GM12878 (cell line): ENCODE data around the gene TOGARAM1. TPM values are rescaled to one million over a fixed set of nuclear protein-coding genes. Genes with fewer than 3 reads are reported as not detected.

Source experiments
- ATAC-seq: fragments of 200-7000 bp; cut with Tn5 transposase; 3 replicates; pipeline ENCODE4 v1.9.1; 2020; ENCODE audit warnings: mild to moderate bottlenecking, moderate library complexity
- BruUV-seq: library from RNA; stranded (reverse); fragments of 400-500 nt; replicated peaks from 2 replicates; lab custom pipeline; 2021; lab: Mats Ljungman, UMichigan
- CTCF ChIA-PET: fragments of 300-600 bp; sonication (Branson Sonifier 250); formaldehyde crosslinking; extraction: SDS; loops from one replicate; lab custom pipeline; 2021; ENCODE audit warnings: inconsistent platforms; lab: Yijun Ruan, JAX
- POLR2A ChIA-PET: fragments of 350-600 bp; formaldehyde crosslinking; extraction: SDS; loops from one replicate; lab custom pipeline; 2021; ENCODE audit warnings: inconsistent platforms; lab: Charles Lee
- RAD21 ChIA-PET: fragments of 300-600 bp; sonication (Branson Sonifier 250); formaldehyde crosslinking; loops from one replicate; lab custom pipeline; 2023; ENCODE audit warnings: antibody characterized with exemption; ENCODE audit not compliant: unreplicated experiment; lab: Charles Lee
- SMC1A ChIA-PET: fragments of 300-600 bp; sonication (Branson Sonifier 250); formaldehyde crosslinking; loops from one replicate; lab custom pipeline; 2023; ENCODE audit not compliant: unreplicated experiment, uncharacterized antibody; lab: Charles Lee
- DNase-seq: peaks from one replicate; pipeline ENCODE4 v3.0.0-alpha.2; 2011; ENCODE audit warnings: low read depth, low spot score
- FAIRE-seq: peaks from 3 replicates; lab custom pipeline; 2011; peaks lifted over from hg19 to GRCh38; lab: Jason Lieb, UNC
- H2AFZ ChIP-seq: 2 replicates; pipeline ENCODE4 v1.6.0; 2011; ENCODE audit warnings: low read depth, low read length, control low read depth; ENCODE audit not compliant: control insufficient read depth
- H3K27ac ChIP-seq: 2 replicates; pipeline ENCODE4 v1.5.1; 2011; ENCODE audit warnings: control low read depth; ENCODE audit not compliant: control insufficient read depth, insufficient read depth
- H3K27me3 ChIP-seq, 2 experiments: replicated peaks in 1 of 2; 2 replicates each; pipeline versions ENCODE4 v1.6.0 to v1.6.1; 2011; ENCODE audit warnings: low read length in 1 of 2; ENCODE audit not compliant: control insufficient read depth in 2 of 2, insufficient read depth in 2 of 2
- H3K36me3 ChIP-seq, 2 experiments: 2 replicates each; pipeline ENCODE4 v1.5.1; 2011; ENCODE audit warnings: low read length in 1 of 2; ENCODE audit not compliant: control insufficient read depth in 2 of 2, insufficient read depth in 2 of 2
- H3K4me1 ChIP-seq: 2 replicates; pipeline ENCODE4 v1.6.1; 2011; ENCODE audit warnings: mild to moderate bottlenecking, low read length, moderate library complexity, mixed read lengths; ENCODE audit not compliant: control insufficient read depth, insufficient read depth
- H3K4me2 ChIP-seq: 2 replicates; pipeline ENCODE4 v1.6.0; 2011; ENCODE audit warnings: control low read depth; ENCODE audit not compliant: control insufficient read depth, insufficient read depth
- H3K4me3 ChIP-seq: fragments of 200-600 bp; sonication (generic); 2 replicates; pipeline ENCODE4 v1.5.1; 2016
- H3K79me2 ChIP-seq: 2 replicates; pipeline ENCODE4 v1.6.0; 2011; ENCODE audit warnings: low read length; ENCODE audit not compliant: control insufficient read depth, insufficient read depth
- H3K9ac ChIP-seq: 2 replicates; pipeline ENCODE4 v1.8.0; 2011; ENCODE audit warnings: low read length, control low read depth, mixed read lengths; ENCODE audit not compliant: control insufficient read depth, insufficient read depth
- H3K9me3 ChIP-seq: replicated peaks from 3 replicates; pipeline ENCODE4 v1.5.1; 2011; ENCODE audit warnings: mild to moderate bottlenecking, low read length; ENCODE audit not compliant: control insufficient read depth, insufficient read depth
- H4K20me1 ChIP-seq: 2 replicates; pipeline ENCODE4 v1.6.0; 2011; ENCODE audit not compliant: control insufficient read depth, insufficient read depth
- IRF3 ChIP-seq: fragments of 450-650 bp; IDR thresholded peaks from 2 replicates; pipeline ENCODE4 v1.6.1; 2014; ENCODE audit warnings: mild to moderate bottlenecking
- KLF5 ChIP-seq: fragments of 450-650 bp; IDR thresholded peaks from 2 replicates; pipeline ENCODE4 v1.6.1; 2014; ENCODE audit warnings: mild to moderate bottlenecking; ENCODE audit not compliant: partially characterized antibody
- LARP7 ChIP-seq: fragments of 450-650 bp; IDR thresholded peaks from 2 replicates; pipeline ENCODE4 v1.6.1; 2017; ENCODE audit warnings: mild to moderate bottlenecking
- NFXL1 ChIP-seq: fragments of 450-650 bp; IDR thresholded peaks from 2 replicates; pipeline ENCODE4 v1.6.1; 2017; ENCODE audit warnings: antibody characterized with exemption, mild to moderate bottlenecking, borderline replicate concordance
- PML ChIP-seq: IDR thresholded peaks from 2 replicates; pipeline ENCODE4 v1.6.1; 2012; ENCODE audit warnings: low read length, inconsistent platforms
- RB1 ChIP-seq: fragments of 450-650 bp; formaldehyde crosslinking; IDR thresholded peaks from 2 replicates; pipeline ENCODE4 v1.6.1; 2017; ENCODE audit warnings: mild to moderate bottlenecking, borderline replicate concordance
- RBBP5 ChIP-seq: fragments of 200-600 bp; sonication (generic); conservative IDR thresholded peaks from 2 replicates; pipeline ENCODE4 v1.6.1; 2016
- SRF ChIP-seq, 2 experiments: IDR thresholded peaks; 2 replicates each; pipeline ENCODE4 v1.6.1; 2011; ENCODE audit warnings: low read depth in 2 of 2, low read length in 2 of 2, mild to moderate bottlenecking in 1 of 2, moderate library complexity in 1 of 2
- ZNF274 ChIP-seq: IDR thresholded peaks from one replicate; pipeline ENCODE4 v1.8.0; 2011; ENCODE audit not compliant: insufficient read length, insufficient read depth
- ZNF592 ChIP-seq: fragments of 450-650 bp; IDR thresholded peaks from 2 replicates; pipeline ENCODE4 v1.6.1; 2017; ENCODE audit warnings: mild to moderate bottlenecking, moderate library complexity
- WGBS: methylation state at CpG from one replicate; pipeline ENCODE4 v1.1.6; 2016; ENCODE audit warnings: low lambda C conversion rate; ENCODE audit not compliant: insufficient replicate concordance, insufficient coverage; ENCODE audit errors: missing lambda C conversion rate; 5-methylcytosine and 5-hydroxymethylcytosine counted together
- in situ Hi-C: fragments of 300-500 bp; cut with MboI; formaldehyde crosslinking; loops from 9 replicates; pipeline ENCODE4 v1.14.3; 2018; ENCODE audit warnings: mixed read lengths
- intact Hi-C: fragments of 100-400 bp; cut with micrococcal nuclease; formaldehyde crosslinking; loops from one replicate; pipeline ENCODE4 v1.14.2; 2022; ENCODE audit not compliant: unreplicated experiment
- polyA plus RNA-seq, 11 experiments: library from polyadenylated mRNA; depleted of rRNA in 4 of 11; unstranded in 6 of 11; stranded (reverse) in 5 of 11; fragments of >200 nt; fragmentation: Nextera tagmentation in 4 of 11; fragmentation: Illumina TruSeq in 1 of 11; extraction: Ambion mirVana in 4 of 11; extraction: Trizol in 1 of 11; gene quantifications; 1 replicate in 1 of 11; 2 replicates in 10 of 11; pipeline versions ENCODE4 v1.2.1 to v1.2.3, GENCODE V29; 2011 to 2016; ENCODE audit warnings: inconsistent platforms in 2 of 11, missing spikeins in 2 of 11, low read depth in 1 of 11
- total RNA-seq, 4 experiments: library from RNA; depleted of rRNA in 3 of 4; stranded (reverse); fragments of >200 nt in 3 of 4; fragmentation: Illumina TruSeq in 1 of 4; extraction: Trizol in 1 of 4; gene quantifications; 2 replicates each; pipeline versions ENCODE4 v1.2.1 to v1.2.3, GENCODE V29; 2013 to 2021

Gene TOGARAM1
- total and polyA plus RNA-seq, 10 of the 15 experiments (the other 5 are each of a cell fraction or from before 2014, with no cell fraction given) = 2.1 to 14.4 (median 7.2) TPM

GRCh38 chr14:44945264-44945663 lies 16.7 kb upstream of the TOGARAM1 start:
- Histone ChIP-seq H3K4me1 (no peaks in the 10 kb centered on the region), H3K9me3 (no peaks in the 10 kb centered on the region; the same call in 2 of the 3 replicates), H3K36me3 (peaks cover 0 to 10% of the 10 kb centered on the region in 2 experiments; a peak in 3 of 4 replicates), H3K79me2 (no peaks in the 10 kb centered on the region; the same call in 1 of the 2 replicates), H3K27me3 (no peaks in the 10 kb centered on the region), H3K27ac (no peak overlapping the region), H2AFZ (no peak overlapping the region), H3K9ac (no peak overlapping the region), H3K4me3 (no peak overlapping the region), H4K20me1 (no peaks in the 10 kb centered on the region), H3K4me2 (no peak overlapping the region)
- ATAC-seq (no peak), FAIRE-seq (no peak), DNase-seq (no peak)
- in situ Hi-C loops = no loop called here
- no TSS peak for BruUV-seq
- 93% methylated on average over 4 of the region's 4 CpGs for WGBS
- SMC1A ChIA-PET = no interaction called here
- intact Hi-C loops = no loop called here
- CTCF ChIA-PET = no interaction called here
- RAD21 ChIA-PET = interaction anchor here (0.6 kb wide), 1 partner anchor 90 kb away, joined by 7 read pairs; no protein-coding TSS in a partner anchor
- TF ChIP-seq LARP7 (no peak), ZNF274 (no peak)
- POLR2A ChIA-PET = interaction anchor here (0.8 kb wide), 1 partner anchor 10 kb away, joined by 3 read pairs; no protein-coding TSS in a partner anchor

- WGBS = 97% methylated on average over 2 of the region's 2 CpGs
- ChIA-PET RAD21 (interaction anchor here (0.7 kb wide), 1 partner anchor 12 kb away, joined by 3 read pairs; no protein-coding TSS in a partner anchor), POLR2A (no interaction called here), CTCF (interaction anchor here (0.8 kb wide), 1 partner anchor 37 kb away, joined by 4 read pairs; no protein-coding TSS in a partner anchor), SMC1A (interaction anchor here (0.8 kb wide), 1 partner anchor 20 kb away, joined by 3 read pairs; no protein-coding TSS in a partner anchor)
- H3K4me3 ChIP-seq = no peak overlapping the region
- no TSS peak for BruUV-seq
- peaks cover 0 to 5% of the 10 kb centered on the region in 2 experiments; a peak in 1 of 4 replicates for H3K36me3 ChIP-seq
- H3K9me3 ChIP-seq = no peaks in the 10 kb centered on the region; the same call in 2 of the 3 replicates
- H3K4me1 ChIP-seq = no peaks in the 10 kb centered on the region
- in situ Hi-C loops (no loop called here), intact Hi-C loops (no loop called here)
- no peak for FAIRE-seq
- no peak for DNase-seq
- H2AFZ ChIP-seq = no peak overlapping the region
- H3K79me2 ChIP-seq = peaks cover 19% of the 10 kb centered on the region
- H3K4me2 ChIP-seq = no peak overlapping the region
- H3K27ac ChIP-seq = no peak overlapping the region
- H3K27me3 ChIP-seq = no peaks in the 10 kb centered on the region
- peak; percentile 18; the same call in 1 of the 3 replicates for ATAC-seq
- no peak overlapping the region for H3K9ac ChIP-seq
- H4K20me1 ChIP-seq = no peaks in the 10 kb centered on the region
- TF ChIP-seq ZNF592 (no peak), NFXL1 (no peak), IRF3 (no peak), RBBP5 (no peak), RB1 (no peak), KLF5 (no peak), PML (no peak), SRF (IDR thresholded peaks at IDR 0.05; ENCODE audit: low read depth in 2 of 2, low read length in 2 of 2) (no peak)
These were observed 10.9 kb upstream of the TOGARAM1 start for GRCh38 chr14:44951051-44951450.
